ENCODE data around the gene LASP1NB.
"Not testable (repeated sequence)": the region's sequence is repeated elsewhere in the genome, so short reads cannot be mapped to it uniquely, and the experiment has no call there.

The LASP1NB gene

DNA sequence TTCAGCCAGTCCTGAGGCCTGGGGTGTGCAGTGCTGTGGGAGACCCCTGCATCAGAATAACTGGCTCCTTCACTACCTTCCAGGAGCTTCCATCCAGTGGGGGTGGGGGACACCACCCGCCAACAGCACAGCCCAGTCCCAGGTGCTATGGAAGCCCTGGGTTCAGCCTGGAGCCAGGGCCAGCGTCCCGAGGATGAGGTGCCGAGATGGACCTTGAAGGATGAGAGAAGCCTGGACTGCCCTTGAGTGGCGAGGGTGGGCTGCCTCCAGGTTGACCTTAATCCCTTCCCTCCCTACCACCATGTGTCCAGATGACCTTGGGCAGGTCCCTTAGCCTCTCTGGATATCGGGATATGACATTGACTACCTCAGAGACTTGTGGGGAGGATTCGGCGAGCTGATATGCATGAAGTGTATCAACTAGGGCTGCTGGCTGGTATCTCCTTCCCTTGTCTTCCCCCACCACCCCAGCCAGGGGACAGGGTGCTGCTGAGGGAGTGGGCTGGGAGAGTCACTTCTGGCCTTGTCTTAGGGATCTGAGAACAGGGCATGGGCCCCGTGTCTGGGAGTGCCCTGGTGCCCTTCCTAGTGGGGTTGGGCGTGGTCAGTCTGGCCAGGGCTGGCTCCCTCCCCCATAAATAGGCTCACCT is 14.2 kb upstream of the LASP1NB start:
- POLR2A ChIA-PET = no interaction called here
- TF ChIP-seq, protein P1, sequence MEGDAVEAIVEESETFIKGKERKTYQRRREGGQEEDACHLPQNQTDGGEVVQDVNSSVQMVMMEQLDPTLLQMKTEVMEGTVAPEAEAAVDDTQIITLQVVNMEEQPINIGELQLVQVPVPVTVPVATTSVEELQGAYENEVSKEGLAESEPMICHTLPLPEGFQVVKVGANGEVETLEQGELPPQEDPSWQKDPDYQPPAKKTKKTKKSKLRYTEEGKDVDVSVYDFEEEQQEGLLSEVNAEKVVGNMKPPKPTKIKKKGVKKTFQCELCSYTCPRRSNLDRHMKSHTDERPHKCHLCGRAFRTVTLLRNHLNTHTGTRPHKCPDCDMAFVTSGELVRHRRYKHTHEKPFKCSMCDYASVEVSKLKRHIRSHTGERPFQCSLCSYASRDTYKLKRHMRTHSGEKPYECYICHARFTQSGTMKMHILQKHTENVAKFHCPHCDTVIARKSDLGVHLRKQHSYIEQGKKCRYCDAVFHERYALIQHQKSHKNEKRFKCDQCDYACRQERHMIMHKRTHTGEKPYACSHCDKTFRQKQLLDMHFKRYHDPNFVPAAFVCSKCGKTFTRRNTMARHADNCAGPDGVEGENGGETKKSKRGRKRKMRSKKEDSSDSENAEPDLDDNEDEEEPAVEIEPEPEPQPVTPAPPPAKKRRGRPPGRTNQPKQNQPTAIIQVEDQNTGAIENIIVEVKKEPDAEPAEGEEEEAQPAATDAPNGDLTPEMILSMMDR (IDR thresholded peaks at IDR 0.05; ENCODE audit: low read depth, low read length) = no peak
- DNase-seq (ENCODE audit: low read depth, low spot score) = no peak
- CTCF ChIA-PET = interaction anchor here (1.4 kb wide), 1 partner anchor 21 kb away, joined by 3 read pairs; no protein-coding TSS in a partner anchor
- Histone ChIP-seq H3K27me3 (ENCODE audit: control insufficient read depth, insufficient read depth, low read length) (no peaks in the 10 kb centered on the region), H3K27ac (ENCODE audit: low read depth, low read length) (no peak overlapping the region), H3K4me3 (ENCODE audit: low read depth, low read length) (no peak overlapping the region), H3K9me3 (ENCODE audit: control insufficient read depth, insufficient read depth, low read length) (no peaks in the 10 kb centered on the region; the same call in 1 of the 2 replicates)

DNA sequence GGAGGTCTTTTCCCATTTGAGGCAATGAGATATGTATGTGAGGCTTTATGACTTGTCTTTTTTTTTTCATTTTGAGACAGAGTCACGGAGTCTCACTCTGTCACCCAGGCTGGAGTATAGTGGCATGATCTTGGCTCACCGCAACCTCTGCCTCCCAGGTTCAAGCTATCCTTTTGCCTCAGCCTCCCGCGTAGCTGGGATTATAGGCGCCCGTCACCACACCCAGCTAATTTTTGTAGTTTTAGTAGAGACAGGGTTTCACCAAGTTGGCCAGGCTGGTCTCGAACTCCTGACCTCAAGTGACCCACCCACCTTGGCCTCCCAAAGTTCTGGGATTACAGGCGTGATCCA is 13.7 kb upstream of the LASP1NB start:
- H3K27me3 ChIP-seq (ENCODE audit: control insufficient read depth, insufficient read depth, low read length); DNase-seq (ENCODE audit: low read depth, low spot score); CTCF ChIA-PET; POLR2A ChIA-PET; H3K9me3 ChIP-seq (ENCODE audit: control insufficient read depth, insufficient read depth, low read length); H3K4me3 ChIP-seq (ENCODE audit: low read depth, low read length): not testable (repeated sequence)
- peak overlapping the region; percentile 11 for H3K27ac ChIP-seq (ENCODE audit: low read depth, low read length)

DNA sequence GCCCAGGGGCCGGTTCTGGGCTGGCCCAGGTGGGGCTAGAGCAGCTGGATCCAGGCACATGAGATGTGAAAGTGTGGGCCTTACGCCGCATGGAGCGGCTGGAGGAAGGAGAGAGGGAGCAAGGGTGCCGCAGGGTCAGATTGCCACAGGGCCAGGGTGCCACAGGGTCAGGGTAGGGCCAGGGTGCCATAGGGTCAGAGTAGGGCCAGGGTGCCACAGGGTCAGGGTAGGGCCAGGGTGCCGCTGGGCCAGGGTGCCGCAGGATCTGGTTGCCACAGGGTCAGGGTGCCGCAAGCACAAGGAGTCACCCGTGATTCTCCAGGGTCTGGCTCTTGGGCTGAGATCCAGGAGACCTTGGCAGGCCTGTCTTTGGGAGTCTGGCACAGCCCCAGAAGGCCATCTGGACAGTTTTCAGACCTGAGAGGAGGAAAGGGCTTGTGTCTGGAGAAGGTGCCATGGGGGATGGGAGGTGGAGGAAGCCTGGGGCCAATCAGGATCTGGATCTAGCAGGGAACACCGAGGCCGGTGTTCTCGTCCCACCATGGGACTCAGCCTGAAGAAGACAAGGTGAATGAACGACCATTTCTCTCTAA is 13.1 kb upstream of the LASP1NB start:
- ChIA-PET POLR2A (interaction anchor here (0.6 kb wide), 2 partner anchors 12 to 600 kb away, joined by 3 to 4 read pairs; no protein-coding TSS in a partner anchor), CTCF (no interaction called here)
- no peak for DNase-seq (ENCODE audit: low read depth, low spot score)
- no peak overlapping the region for H3K4me3 ChIP-seq (ENCODE audit: low read depth, low read length)
- TF ChIP-seq, protein P1 (IDR thresholded peaks at IDR 0.05; ENCODE audit: low read depth, low read length) = no peak
- H3K27me3 ChIP-seq (ENCODE audit: control insufficient read depth, insufficient read depth, low read length) = no peaks in the 10 kb centered on the region
- H3K27ac ChIP-seq (ENCODE audit: low read depth, low read length) = peak overlapping the region; percentile 11
- no peaks in the 10 kb centered on the region; the same call in 1 of the 2 replicates for H3K9me3 ChIP-seq (ENCODE audit: control insufficient read depth, insufficient read depth, low read length)

DNA sequence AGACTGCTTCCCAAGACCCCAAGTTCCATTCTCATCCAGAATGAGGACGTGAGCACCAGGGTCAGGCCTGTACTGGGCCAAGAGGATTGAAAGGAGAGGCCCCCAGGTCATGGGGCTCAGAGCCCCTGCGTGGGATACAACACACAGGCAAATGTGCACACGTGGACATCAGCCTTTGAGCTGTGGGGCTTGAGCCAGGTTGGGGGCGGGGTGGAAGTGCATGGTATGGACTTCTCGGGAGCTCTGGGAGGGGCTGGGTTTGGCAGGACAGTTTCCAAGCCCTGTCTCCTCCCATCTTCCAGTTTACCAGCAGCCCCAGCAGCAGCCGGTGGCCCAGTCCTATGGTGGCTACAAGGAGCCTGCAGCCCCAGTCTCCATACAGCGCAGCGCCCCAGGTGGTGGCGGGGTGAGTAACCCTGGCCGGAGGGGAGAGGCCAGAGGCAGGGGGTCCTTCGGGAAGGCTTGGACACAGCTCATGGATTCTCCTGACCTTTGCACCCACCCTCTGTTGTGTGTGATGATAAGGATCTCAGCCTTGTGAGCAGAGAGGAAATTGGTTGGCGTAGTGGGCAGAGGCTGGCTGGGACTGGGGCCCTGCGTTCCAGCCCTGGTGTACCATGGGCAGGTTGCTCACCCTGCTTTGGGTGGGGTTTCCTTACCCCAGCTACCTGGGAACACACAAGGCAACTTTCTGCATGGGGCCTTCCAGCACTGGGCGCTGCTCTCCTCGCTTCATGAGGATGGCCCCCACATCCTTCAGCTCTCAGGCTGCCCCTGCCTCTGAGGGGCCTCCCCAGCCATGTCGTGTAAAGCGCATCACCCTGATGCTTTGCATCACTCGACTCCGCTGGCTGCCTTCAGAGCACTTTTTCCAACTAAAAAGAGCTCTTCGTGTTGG is 10.4 kb upstream of the LASP1NB start:
- ChIA-PET POLR2A (interaction anchor here (1.0 to 2.1 kb wide), 2 partner anchors 14 to 239 kb away, joined by 3 to 7 read pairs; no protein-coding TSS in a partner anchor), CTCF (no interaction called here)
- Histone ChIP-seq H3K27ac (ENCODE audit: low read depth, low read length) (peak overlapping the region; percentile 31), H3K4me3 (ENCODE audit: low read depth, low read length) (no peak overlapping the region), H3K27me3 (ENCODE audit: control insufficient read depth, insufficient read depth, low read length) (no peaks in the 10 kb centered on the region), H3K9me3 (ENCODE audit: control insufficient read depth, insufficient read depth, low read length) (no peaks in the 10 kb centered on the region; the same call in 1 of the 2 replicates)
- TF ChIP-seq, protein P1 (IDR thresholded peaks at IDR 0.05; ENCODE audit: low read depth, low read length) = no peak
- DNase-seq (ENCODE audit: low read depth, low spot score) = no peak

DNA sequence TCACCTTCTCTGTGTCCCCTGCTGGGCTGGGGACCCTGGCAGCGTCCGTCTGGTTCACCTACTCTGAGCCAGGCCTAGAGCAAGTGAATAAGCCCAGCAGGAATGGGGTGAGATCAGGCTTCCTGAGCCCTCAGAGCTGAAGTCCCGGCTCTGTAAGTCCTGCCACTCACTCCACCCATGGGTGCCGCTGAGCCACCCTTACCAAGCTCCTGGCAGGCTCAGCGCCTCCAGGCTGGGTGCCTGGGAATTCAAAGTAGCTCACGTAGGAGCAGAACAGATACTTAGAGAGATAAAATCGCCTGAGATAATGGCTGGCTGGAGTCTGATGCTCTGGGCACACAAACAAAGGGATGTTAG is 9.8 kb upstream of the LASP1NB start:
- no peak for DNase-seq (ENCODE audit: low read depth, low spot score)
- ChIA-PET POLR2A (interaction anchor here (1.6 to 2.1 kb wide), 2 partner anchors 15 to 238 kb away, joined by 3 to 7 read pairs; no protein-coding TSS in a partner anchor), CTCF (interaction anchor here (0.7 kb wide), 1 partner anchor 260 kb away, joined by 3 read pairs; no protein-coding TSS in a partner anchor)
- H3K27ac ChIP-seq (ENCODE audit: low read depth, low read length) = peak overlapping the region; percentile 11
- no peaks in the 10 kb centered on the region; the same call in 1 of the 2 replicates for H3K9me3 ChIP-seq (ENCODE audit: control insufficient read depth, insufficient read depth, low read length)
- H3K27me3 ChIP-seq (ENCODE audit: control insufficient read depth, insufficient read depth, low read length) = no peaks in the 10 kb centered on the region
- TF ChIP-seq, protein P1 (IDR thresholded peaks at IDR 0.05; ENCODE audit: low read depth, low read length) = no peak
- no peak overlapping the region for H3K4me3 ChIP-seq (ENCODE audit: low read depth, low read length)

All from AG04450 (cell line).